ENCODE data around the gene OMP. TPM values are rescaled to one million over a fixed set of nuclear protein-coding genes. Genes with fewer than 3 reads are reported as not detected.

Gene OMP
- polyA plus RNA-seq, 1 donor from 2014 or later, result not detected

GRCh38 chr11:77054084-77054483 lies 48.6 kb upstream of the OMP start:
- H3K27me3 ChIP-seq (ENCODE audit: insufficient read depth, low read depth, low read length), result no peaks in the 10 kb centered on the region
- H3K36me3 ChIP-seq (ENCODE audit: insufficient read depth, low read length), result no peaks in the 10 kb centered on the region
- no peaks in the 10 kb centered on the region for H3K9me3 ChIP-seq (ENCODE audit: low read length)
- no peak overlapping the region for H3K27ac ChIP-seq (ENCODE audit: low read length)
- TF ChIP-seq RAD21 (conservative IDR thresholded peaks at IDR 0.05), result no peak
- TF ChIP-seq TAF1 (IDR thresholded peaks at IDR 0.05; ENCODE audit: low read depth), result no peak
- no peak for TF ChIP-seq MXI1 (conservative IDR thresholded peaks at IDR 0.05; ENCODE audit: poor library complexity, severe bottlenecking)
- no peak for TF ChIP-seq POLR2AphosphoS5 (IDR thresholded peaks at IDR 0.05)
- no peak for TF ChIP-seq EZH2 (IDR thresholded peaks at IDR 0.05; ENCODE audit: borderline replicate concordance, insufficient read depth, low read length, poor library complexity, severe bottlenecking)
- no peak for TF ChIP-seq EP300 (conservative IDR thresholded peaks at IDR 0.05; ENCODE audit: poor library complexity, severe bottlenecking)
- TF ChIP-seq, protein P1, sequence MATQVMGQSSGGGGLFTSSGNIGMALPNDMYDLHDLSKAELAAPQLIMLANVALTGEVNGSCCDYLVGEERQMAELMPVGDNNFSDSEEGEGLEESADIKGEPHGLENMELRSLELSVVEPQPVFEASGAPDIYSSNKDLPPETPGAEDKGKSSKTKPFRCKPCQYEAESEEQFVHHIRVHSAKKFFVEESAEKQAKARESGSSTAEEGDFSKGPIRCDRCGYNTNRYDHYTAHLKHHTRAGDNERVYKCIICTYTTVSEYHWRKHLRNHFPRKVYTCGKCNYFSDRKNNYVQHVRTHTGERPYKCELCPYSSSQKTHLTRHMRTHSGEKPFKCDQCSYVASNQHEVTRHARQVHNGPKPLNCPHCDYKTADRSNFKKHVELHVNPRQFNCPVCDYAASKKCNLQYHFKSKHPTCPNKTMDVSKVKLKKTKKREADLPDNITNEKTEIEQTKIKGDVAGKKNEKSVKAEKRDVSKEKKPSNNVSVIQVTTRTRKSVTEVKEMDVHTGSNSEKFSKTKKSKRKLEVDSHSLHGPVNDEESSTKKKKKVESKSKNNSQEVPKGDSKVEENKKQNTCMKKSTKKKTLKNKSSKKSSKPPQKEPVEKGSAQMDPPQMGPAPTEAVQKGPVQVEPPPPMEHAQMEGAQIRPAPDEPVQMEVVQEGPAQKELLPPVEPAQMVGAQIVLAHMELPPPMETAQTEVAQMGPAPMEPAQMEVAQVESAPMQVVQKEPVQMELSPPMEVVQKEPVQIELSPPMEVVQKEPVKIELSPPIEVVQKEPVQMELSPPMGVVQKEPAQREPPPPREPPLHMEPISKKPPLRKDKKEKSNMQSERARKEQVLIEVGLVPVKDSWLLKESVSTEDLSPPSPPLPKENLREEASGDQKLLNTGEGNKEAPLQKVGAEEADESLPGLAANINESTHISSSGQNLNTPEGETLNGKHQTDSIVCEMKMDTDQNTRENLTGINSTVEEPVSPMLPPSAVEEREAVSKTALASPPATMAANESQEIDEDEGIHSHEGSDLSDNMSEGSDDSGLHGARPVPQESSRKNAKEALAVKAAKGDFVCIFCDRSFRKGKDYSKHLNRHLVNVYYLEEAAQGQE (IDR thresholded peaks at IDR 0.05; ENCODE audit: borderline replicate concordance), result no peak
- TF ChIP-seq SMC3 (conservative IDR thresholded peaks at IDR 0.05; ENCODE audit: poor library complexity), result no peak
- TF ChIP-seq, protein P2, sequence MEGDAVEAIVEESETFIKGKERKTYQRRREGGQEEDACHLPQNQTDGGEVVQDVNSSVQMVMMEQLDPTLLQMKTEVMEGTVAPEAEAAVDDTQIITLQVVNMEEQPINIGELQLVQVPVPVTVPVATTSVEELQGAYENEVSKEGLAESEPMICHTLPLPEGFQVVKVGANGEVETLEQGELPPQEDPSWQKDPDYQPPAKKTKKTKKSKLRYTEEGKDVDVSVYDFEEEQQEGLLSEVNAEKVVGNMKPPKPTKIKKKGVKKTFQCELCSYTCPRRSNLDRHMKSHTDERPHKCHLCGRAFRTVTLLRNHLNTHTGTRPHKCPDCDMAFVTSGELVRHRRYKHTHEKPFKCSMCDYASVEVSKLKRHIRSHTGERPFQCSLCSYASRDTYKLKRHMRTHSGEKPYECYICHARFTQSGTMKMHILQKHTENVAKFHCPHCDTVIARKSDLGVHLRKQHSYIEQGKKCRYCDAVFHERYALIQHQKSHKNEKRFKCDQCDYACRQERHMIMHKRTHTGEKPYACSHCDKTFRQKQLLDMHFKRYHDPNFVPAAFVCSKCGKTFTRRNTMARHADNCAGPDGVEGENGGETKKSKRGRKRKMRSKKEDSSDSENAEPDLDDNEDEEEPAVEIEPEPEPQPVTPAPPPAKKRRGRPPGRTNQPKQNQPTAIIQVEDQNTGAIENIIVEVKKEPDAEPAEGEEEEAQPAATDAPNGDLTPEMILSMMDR (IDR thresholded peaks at IDR 0.05; ENCODE audit: poor library complexity, severe bottlenecking), result no peak
- H3K9me2 ChIP-seq (ENCODE audit: insufficient read depth, low read length), result no peaks in the 10 kb centered on the region
- H3K4me3 ChIP-seq (ENCODE audit: low read length), result no peak overlapping the region
- H3K79me2 ChIP-seq (replicated peaks; ENCODE audit: insufficient read depth, low read length), result no peaks in the 10 kb centered on the region
- no peak overlapping the region for H3K9ac ChIP-seq (ENCODE audit: low read length)
- H2AFZ ChIP-seq (ENCODE audit: low read depth, low read length), result no peak overlapping the region
- H4K20me1 ChIP-seq (ENCODE audit: insufficient read depth), result no peaks in the 10 kb centered on the region
- H3K4me2 ChIP-seq (ENCODE audit: low read length), result no peak overlapping the region
- H3F3A ChIP-seq (ENCODE audit: insufficient read depth, low read length, poor library complexity, severe bottlenecking), result no peaks in the 10 kb centered on the region

- TF ChIP-seq POLR2AphosphoS5 (IDR thresholded peaks at IDR 0.05) (no peak), EZH2 (IDR thresholded peaks at IDR 0.05; ENCODE audit: borderline replicate concordance, insufficient read depth, low read length, poor library complexity, severe bottlenecking) (no peak), TAF1 (IDR thresholded peaks at IDR 0.05; ENCODE audit: low read depth) (no peak), SMC3 (conservative IDR thresholded peaks at IDR 0.05; ENCODE audit: poor library complexity) (no peak), RAD21 (conservative IDR thresholded peaks at IDR 0.05) (no peak), MXI1 (conservative IDR thresholded peaks at IDR 0.05; ENCODE audit: poor library complexity, severe bottlenecking) (no peak), EP300 (conservative IDR thresholded peaks at IDR 0.05; ENCODE audit: poor library complexity, severe bottlenecking) (no peak)
- TF ChIP-seq, protein P1 (IDR thresholded peaks at IDR 0.05; ENCODE audit: borderline replicate concordance), result no peak
- TF ChIP-seq, protein P2 (IDR thresholded peaks at IDR 0.05; ENCODE audit: poor library complexity, severe bottlenecking), result no peak
These were observed 47.5 kb upstream of the OMP start for GRCh38 chr11:77055101-77055561.

More at GRCh38 chr11:77055101-77055561, 47.5 kb upstream of the OMP start:
- Histone ChIP-seq H3K4me3 (ENCODE audit: low read length) (no peak overlapping the region), H3K9ac (ENCODE audit: low read length) (no peak overlapping the region), H3K79me2 (replicated peaks; ENCODE audit: insufficient read depth, low read length) (no peaks in the 10 kb centered on the region), H3F3A (ENCODE audit: insufficient read depth, low read length, poor library complexity, severe bottlenecking) (no peaks in the 10 kb centered on the region), H3K4me2 (ENCODE audit: low read length) (no peak overlapping the region), H3K27ac (ENCODE audit: low read length) (no peak overlapping the region), H2AFZ (ENCODE audit: low read depth, low read length) (no peak overlapping the region), H3K27me3 (ENCODE audit: insufficient read depth, low read depth, low read length) (no peaks in the 10 kb centered on the region), H3K9me3 (ENCODE audit: low read length) (no peaks in the 10 kb centered on the region), H4K20me1 (ENCODE audit: insufficient read depth) (no peaks in the 10 kb centered on the region), H3K9me2 (ENCODE audit: insufficient read depth, low read length) (no peaks in the 10 kb centered on the region), H3K36me3 (ENCODE audit: insufficient read depth, low read length) (no peaks in the 10 kb centered on the region)
